HG03575 (cell line): ENCODE data around the gene DCST2.

Source experiments
- ATAC-seq: cut with Tn5 transposase; IDR thresholded peaks from one replicate; pipeline ENCODE4 v1.9.1; 2021; ENCODE audit not compliant: unreplicated experiment, insufficient number of reproducible peaks, low FRiP score; ENCODE audit errors: extremely low read depth

The DCST2 gene

DNA sequence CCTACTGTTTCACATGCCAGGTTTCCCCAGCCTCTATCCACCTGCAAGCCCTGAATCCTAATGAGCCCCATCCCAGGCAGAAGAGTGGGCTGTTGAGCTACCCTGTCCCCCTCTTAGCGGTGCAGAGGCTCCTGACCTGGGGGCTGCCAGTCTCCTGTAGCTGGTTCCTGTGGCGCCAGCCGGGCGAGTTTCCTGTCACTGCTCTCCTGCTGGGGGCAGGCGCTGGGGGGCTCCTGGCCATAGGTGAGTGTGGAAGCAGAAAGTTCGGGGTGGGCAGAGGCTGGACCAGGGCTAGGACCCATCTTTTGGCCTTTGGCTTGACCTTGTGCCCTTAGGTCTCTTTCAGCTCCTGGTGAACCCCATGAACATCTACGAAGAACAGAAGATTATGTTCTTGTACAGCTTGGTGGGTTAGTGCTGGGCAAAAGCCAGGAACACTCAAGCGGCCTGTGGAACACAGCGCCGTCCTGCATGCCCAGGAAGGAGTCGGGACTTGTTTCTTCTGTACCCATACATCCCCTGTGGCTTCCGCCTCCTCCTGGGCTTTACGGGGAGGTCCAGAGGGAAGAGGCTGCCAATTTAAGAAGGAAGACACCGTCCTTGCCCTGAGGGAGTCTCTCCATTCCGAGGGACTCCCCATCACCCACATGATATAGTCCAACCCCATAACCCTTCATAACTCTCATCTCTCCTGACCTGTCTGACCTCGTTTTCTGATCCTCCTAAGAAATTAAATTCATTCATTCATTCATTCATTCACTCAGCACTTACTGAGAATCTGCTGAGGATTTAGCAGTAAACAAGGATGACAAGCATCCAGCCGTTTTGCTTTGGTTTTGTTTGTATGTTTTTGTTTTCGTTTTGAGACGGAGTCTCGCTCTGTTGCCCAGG is 982 bp upstream of the DCST2 start:
- ATAC-seq = no peak

DNA sequence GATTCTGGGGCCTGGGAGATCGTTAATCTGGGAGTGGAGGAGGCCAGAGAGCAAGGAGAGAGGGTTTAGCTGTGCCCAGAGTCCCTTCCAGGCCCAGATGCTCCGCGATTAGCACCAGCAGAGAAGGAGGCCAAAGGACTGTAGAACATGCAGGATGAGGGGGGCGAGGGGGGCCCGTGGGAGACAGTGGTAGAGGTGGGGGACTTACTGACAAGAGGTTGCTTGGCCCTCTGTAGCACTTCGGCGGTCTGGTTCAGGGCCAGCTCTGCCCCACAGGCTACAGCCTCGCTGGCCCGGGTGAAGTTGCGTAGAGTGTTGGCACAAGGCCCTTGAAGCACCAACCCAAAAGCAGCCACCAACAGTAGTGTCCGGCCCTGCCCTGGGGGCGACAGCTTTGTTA is 695 bp downstream of the DCST2 start:
- no peak for ATAC-seq

DNA sequence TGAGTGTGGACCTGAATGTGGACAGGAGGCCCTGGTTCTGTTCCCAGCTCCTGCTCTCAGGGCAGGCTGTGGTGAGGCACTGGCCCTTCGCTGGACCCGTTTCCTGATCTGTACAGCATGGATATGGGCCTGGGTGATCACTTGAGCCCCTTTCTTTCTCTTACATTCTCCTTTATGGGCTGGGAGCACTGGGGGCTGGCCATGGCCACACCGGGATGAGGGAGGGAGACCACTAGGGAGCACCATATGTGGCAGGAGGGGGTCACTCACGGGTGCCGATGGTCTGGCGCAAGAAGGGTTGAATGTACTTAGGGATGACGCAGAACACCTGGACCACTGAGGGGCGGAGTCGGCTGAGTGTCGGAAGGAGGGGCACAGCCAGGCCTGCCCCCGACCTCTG is 2.7 kb downstream of the DCST2 start:
- no peak for ATAC-seq

DNA sequence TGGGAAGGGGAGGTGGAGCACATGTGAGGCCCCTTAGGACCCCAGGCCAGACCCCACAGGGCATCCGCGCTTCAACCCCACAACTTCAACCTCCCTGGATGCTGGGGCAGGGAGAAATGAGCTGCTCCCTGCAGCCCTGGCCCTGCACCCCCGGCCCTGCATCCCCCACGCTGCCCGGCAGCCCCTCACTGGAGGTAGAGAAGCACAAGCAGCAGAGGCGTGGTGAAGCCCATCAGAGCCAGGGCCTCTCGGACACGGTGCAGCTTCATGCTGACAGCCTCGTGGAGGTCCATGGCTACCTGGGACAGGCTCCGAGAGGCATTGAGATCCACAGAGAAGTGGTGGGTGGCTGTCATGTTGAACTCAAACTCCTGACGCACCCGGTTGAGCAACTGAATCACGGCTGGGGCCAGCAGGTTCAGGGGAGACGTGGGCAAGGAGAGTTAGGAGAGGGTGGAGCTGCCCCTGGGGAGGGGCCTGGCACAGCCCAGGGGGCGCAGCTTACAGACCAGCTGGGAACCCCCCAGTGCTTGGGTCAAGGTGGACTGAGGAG is 3.3 kb downstream of the DCST2 start:
- no peak for ATAC-seq

DNA sequence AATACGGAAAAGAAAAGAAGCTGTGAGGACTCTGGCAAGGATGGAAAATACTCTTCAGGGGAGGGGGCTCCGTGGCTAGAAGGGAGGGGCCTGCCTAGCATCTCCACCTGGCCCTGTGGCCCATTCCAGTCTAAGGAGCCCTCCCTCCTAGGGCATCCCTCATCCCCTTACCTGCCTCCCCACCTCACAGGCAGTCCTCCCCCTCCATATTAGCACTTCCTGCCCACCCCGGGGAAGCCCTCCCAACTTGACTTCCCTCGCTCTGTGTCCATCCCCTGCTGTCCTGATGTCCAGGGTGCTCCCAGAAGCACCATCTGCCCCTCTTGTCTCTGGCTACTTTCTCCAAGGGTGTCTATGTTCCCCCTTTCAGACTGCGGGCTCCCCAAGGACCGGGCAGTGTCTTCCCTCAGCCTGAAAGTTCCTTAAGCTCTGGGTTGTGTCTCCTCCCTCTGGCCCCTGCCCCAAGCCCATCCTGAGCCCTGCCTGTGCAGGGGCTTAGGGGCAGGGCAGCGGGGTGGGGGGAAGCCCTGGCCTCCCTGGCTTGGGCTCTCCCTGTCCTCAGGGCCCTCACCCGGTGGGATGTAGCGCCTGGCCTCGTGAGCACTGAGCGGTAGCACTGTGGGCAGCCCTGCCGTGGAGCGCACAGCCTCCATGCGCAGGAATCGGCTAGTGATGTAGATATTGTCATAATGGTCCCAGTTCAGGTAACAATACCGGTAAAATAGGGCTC is 3.9 kb downstream of the DCST2 start:
- no peak for ATAC-seq

DNA sequence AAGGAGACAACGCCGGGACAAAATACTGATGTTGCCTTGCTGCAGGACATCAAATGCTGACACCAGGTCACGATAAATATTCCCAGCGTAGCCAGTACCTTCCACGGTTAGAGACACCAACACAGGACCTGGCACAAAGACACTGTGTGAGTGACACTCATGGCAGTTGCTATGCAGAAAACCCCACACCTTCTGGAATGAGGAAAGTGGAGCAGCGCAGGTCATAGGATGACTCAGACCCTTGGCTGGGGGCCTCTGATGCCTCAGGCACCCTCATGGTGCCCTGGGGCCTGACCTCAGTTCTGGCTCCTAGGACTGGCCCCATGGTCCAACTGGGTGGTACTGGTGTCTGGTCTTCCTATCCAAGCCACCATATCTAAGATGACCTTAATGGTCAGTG is 7.0 kb downstream of the DCST2 start:
- ATAC-seq = no peak

DNA sequence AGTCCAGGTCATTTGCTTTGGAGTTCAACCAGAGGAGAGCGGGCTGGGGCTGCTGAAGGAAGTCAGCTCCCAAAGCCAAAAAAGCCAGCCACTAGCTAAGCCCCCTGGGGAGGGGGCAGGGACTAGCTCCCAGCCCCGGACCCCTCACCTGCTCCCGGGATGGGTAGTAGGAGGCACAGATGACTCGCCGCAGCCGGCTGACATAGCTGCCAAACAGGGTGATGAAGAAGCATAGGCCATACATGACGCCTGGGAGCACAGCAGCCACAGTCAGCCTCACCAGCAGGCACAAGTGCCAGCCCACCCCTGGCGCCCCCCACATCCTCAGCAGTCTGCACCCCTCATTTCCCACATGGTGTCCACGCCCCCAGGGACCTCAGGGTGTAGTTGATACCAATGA is 7.4 kb downstream of the DCST2 start:
- no peak for ATAC-seq

DNA sequence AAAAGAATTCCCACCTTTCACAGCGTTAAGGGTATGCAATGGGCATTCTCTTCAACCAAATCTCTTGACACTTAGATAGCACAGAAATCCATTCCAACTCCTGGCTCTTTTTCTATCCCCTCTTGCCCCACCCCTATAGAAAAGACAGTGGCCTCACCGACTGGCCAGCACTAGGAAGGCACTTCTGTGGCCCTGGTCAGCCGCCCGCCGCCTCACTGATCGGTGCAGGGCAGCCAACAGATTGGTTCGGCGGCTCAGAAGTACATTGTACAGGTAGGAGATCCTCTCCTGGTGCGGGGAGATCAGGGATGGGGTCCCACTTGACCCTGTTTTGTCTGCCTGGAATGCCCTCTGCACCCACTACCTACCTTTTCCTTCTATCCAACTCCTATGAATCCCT is 9.3 kb downstream of the DCST2 start:
- no peak for ATAC-seq

DNA sequence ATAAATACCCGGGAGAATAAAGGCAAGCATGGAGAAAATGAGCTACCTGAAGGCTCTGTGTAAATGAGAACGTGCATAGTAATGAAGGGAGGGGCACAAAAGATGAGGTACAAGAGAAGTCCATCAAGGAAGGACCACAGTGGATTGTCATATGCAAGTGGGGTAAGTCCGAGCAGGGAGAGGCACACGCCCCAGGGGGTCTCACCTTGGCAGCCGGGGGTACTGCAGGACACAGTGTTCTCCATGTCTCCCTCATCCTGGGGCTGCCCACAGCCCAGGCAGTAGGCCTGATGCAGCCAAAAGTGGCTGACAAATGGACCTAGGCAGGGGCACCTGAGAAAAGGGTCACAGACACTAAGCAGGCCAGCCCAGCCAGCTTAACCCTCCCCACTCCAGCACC is 10.0 kb downstream of the DCST2 start:
- no peak for ATAC-seq

DNA sequence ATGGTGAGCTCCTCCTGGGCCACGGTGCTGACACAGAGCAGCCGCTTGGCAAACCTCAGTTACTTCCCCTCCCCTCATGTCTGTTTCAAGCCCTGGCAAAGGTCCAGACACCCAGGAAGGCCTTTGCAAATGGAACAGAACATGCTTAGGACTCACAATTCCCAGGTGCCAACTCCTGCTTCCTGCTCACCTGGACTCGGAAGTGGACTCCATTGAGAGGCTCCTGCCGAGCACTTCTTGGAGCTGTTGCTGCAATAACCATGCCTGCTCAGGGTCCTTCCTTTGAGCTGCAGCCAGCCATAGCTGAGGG is 10.7 kb downstream of the DCST2 start:
- no peak for ATAC-seq

DNA sequence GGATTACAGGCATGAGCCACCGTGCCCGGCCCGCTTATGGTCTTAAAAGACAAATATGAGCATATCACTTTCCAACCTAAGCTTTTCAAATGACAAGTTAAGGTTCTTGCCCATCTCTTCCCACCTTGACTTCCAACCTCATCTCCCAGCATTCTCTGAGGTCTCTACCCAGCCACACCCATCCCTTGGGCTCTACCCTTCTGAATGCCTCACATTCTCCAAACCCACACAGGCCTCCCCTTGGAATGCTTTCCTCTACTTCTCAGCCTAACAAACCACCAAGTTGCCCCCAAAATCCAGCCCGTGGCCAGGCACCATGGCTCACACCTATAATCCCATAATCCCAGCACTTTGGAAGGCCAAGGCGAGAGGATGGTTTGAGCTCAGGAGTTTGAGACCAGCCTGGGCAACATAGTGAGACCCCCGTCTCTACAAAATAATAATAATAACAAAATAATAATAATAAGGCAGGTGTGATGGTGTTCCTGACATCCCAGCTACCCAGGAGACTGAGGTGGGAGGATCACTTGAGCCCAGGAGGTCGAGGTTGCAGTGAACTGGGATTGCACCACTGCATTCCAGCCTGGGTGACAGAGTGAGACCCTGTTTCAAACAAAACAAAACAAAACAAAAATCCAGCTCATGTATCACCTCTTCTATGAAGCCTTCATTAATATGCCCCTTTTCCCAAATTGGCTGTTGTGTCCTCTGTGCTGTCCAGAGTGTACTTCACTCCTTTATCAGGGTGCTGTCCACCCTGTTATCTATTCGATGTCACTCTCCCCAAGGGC is 11.2 kb downstream of the DCST2 start:
- no peak for ATAC-seq

DNA sequence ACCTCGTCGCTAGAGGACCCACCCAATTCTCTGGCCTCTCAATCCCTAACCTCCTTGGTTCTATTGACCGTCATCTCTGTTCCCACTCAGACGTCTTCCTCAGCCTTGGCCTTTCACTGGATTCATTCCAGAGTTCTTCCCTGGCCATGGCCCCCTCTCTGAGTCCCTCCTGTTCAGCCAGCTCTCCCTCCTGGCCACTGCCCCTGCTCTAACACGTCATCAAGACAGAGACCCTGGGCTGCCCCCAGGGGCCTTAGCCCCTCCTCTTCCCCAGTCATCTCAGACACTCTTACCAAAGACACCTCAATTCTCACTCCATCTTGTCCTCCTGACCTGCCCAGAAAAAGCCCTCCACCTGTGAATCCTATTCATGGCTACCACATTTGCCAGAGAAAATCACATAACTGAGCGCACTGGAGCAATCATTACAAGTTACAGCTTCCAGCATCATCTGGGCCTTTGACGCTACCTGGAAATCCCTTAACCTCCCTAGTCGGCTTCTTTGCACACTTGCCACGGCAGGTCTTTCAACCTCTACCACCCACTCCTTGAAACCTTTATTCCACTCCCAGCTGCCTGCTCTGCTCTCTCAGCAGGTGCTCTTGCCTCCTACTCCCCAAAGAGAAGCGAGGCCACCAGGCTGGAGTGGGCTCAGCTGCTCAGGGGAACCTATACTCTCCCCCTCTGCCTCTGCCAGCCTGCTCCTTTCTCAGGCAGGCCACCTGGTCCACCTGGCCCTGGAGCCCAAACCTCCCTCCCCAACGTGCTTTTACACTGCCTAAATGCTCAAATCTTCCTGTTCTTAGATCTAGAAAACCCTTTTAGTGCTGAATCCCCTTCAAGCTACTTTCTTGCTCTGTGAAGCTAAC is 14.0 kb downstream of the DCST2 start:
- ATAC-seq = no peak

DNA sequence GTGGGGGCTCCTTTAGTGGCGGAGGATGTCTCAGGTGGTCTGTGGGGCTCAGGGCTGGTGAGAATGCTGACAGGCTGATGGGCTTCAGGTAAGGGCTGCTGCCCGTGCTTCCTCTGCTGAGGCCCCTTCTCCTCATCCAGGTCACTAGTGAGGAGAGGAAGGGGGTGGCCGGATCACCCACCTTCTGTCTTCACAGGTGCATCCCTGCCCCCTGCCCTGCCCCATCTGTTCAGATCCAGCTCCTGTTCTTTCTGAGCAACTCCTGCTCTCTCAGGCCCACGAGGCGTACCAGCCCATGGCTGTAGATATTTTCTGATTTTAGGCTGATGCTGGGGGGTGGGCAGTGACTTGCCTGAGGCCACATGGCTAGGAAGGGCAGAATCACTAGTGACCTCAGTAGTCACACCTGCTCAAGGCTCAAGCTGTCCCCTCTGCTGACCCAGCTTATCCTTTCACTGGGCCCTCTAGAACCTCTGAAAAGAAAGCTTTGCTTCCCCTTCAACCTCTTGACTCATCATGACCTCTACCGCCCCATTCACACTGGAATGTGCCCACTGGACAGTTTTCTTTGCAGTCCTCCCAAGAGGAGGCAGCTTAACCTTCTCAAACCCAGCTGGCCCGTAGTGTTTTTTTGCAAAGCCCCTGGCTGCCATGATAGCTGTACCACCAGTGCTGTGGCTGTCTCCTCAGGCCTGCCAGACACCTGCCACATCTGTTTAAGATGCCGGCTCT is 14.8 kb downstream of the DCST2 start:
- ATAC-seq = no peak

DNA sequence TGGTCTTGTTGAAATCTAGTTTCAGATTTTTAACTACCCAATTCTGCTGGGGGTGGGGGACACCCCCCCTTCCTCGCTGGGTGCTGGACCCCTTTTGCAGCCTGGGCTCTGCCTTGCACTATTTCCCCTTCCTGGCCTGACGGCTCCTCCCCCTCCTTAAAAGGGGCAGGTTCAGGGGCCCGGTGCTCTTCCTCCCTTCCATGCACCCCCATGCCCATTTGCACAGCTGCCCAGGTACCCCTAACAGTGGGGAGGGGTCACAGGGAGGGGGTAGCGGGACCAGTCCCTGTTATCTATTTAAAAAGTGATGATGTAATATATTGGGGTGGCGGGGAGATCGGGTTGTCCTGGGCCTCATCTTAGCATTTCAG is 15.7 kb downstream of the DCST2 start:
- no peak for ATAC-seq

DNA sequence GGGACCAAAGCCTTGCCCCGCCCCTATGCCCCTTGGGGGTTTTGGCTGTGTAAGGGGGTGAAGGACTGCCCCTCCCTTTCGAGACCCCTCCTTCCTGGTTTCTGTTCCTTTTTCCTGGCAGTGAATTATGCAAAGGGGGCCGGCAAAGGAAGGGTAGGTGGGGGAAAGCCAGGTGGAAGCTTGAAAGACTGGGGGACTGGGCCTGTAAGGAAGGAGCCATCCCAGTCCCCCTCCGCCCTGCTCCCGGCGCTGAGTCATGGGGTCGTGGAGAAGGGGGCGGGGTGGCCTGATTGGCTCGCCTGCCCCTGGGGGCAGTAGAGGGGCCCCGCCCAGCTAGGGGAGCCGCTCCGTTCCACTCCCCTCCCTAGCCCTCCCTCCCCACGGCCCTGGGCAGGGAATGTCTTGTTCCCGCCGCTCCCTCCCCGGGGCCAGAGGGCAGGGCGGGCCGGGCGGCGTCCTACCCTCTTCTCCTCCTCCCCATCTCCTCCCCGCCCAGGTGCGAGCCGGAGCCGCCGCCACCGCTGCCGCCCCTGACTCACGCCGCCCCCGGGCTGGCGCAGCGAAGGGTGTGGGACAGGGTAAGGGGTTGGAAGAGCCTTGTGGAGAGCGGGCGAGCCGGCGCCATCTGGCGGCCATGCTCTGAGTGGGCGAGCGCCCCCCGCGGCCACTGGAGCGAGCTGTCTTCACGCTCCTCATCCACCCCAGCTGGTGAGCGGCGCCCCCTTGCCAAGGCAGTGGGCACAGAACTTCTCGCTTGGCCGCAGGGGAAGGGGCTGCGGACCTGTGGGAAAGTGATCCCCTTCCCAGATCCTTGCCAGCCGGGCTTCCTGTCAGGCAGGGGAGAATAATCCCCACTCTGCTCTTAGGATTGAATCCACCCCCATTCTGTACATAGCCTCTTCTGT is 16.3 kb downstream of the DCST2 start:
- ATAC-seq = no peak

DNA sequence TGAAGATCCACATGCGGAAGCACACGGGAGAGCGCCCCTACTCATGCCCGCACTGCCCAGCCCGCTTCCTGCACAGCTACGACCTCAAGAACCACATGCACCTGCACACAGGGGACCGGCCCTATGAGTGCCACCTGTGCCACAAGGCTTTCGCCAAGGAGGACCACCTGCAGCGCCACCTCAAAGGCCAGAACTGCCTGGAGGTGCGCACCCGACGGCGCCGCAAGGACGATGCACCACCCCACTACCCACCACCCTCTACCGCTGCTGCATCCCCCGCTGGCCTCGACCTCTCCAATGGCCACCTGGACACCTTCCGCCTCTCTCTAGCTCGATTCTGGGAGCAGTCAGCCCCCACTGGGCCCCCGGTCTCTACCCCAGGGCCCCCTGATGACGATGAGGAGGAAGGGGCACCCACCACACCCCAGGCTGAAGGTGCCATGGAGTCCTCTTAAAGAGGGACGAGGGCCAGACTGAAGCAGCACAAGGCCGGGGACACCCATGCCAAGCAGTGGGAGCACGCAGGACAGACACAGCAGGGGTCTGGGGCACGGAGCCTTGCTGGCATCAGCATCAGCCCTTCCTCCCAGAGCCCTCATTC is 17.2 kb downstream of the DCST2 start:
- no peak for ATAC-seq
